ENCODE results near the gene SNX13.

Gene SNX13

GRCh38 chr7:17903337-17903736, 37.0 kb downstream of the SNX13 start:
- no peak overlapping the region for H3K4me3 ChIP-seq (ENCODE audit: low read length)
- no peak for TF ChIP-seq CTCF (conservative IDR thresholded peaks at IDR 0.05; ENCODE audit: low read depth, low read length)
- no peak for DNase-seq (ENCODE audit: low read depth)

DNA sequence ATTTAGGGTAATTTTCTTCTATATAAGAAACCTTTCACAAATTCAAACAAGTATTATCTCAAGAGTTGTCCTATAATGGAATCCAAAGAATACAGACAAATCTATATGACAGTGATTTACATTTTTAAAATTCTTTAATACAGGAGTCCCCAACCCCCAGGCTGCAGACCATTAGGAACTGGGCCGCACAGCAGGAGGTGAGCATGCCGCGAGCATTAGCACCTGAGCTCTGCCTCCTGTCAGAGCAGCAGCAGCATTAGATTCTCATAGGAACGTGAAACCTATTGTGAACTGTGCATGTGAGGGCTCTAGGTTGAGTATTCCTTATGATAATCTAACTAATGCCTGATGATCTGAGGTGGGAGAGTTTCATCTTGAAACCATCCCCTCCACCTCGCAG, 37.7 kb downstream of the SNX13 start:
- DNase-seq (ENCODE audit: low read depth) = no peak
- TF ChIP-seq CTCF (conservative IDR thresholded peaks at IDR 0.05; ENCODE audit: low read depth, low read length) = no peak
- H3K4me3 ChIP-seq (ENCODE audit: low read length) = no peak overlapping the region

DNA sequence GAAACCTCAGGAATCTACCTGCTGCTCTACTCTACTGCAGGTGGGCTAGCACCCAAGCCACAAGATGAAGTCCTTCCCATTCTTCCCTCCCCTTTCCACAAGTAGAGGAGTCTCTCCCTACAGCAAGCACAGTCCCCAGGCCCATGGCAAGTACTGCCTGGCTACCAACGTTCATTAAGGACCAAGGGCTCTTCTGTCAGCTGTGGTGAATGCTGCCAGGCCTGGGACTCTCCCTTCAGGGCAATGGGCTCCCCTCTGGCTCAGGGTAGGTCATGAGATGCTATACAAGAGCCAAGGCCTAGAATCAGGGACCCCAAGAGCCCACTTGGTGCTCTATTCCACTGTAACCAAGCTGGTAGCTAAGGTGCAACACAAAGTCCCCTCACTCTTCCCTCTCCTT, 39.8 kb downstream of the SNX13 start:
- TF ChIP-seq CTCF (conservative IDR thresholded peaks at IDR 0.05; ENCODE audit: low read depth, low read length) = no peak
- H3K4me3 ChIP-seq (ENCODE audit: low read length) = no peak overlapping the region

DNA sequence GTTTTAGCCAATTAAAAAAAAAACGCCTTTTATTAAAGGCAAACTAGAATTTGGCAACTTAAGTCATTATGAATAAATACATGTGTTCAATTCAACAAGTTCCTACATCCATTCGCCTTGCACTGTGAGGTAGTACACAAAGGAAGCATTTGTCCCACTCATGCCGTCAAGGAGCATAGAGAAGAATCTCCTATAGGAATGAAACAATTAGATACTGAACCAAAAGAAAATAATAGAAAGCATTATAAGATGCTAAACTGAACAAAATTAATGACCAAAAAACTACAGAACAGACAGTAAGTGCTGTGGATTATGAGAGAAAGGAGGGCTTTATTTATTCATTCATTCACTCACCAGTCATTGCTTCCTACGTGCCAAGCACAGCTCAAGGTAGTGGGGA, 42.2 kb downstream of the SNX13 start:
- DNase-seq (ENCODE audit: low read depth) = no peak
- no peak for TF ChIP-seq CTCF (conservative IDR thresholded peaks at IDR 0.05; ENCODE audit: low read depth, low read length)
- no peak overlapping the region for H3K4me3 ChIP-seq (ENCODE audit: low read length)

More for the DNA sequence above, 39.8 kb downstream of the SNX13 start:
- no peak for DNase-seq (ENCODE audit: low read depth)

GRCh38 chr7:17887286-17887685, 53.0 kb downstream of the SNX13 start:
- DNase-seq (ENCODE audit: low read depth) = no peak
- TF ChIP-seq CTCF (conservative IDR thresholded peaks at IDR 0.05; ENCODE audit: low read depth, low read length) = no peak
- H3K4me3 ChIP-seq (ENCODE audit: low read length) = no peak overlapping the region

DNA sequence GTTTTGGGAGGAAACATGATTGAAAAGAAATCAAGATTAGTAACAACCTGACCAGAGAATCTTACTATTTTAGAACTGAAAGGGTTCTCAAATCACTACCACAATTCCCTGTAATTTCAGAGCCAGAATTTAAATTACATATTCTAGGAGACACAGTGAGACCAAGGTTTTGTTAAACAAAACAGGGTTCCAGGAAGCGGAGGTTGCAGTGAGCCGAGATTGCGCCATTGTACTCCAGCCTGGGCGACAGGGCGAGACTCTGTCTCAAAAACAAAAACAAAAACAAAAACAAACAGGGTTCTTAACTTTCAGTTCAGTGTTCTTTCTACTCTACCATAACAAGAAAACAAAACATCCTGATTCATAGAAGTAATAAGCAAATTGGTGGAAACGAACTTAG, 57.6 kb downstream of the SNX13 start:
- H3K4me3 ChIP-seq (ENCODE audit: low read length) = no peak overlapping the region

More for the DNA sequence above, 57.6 kb downstream of the SNX13 start:
- DNase-seq (ENCODE audit: low read depth) = no peak
- no peak for TF ChIP-seq CTCF (conservative IDR thresholded peaks at IDR 0.05; ENCODE audit: low read depth, low read length)
